ENCODE results near the gene TSHZ1. TPM values are rescaled to one million over a fixed set of nuclear protein-coding genes. Genes with fewer than 3 reads are reported as not detected.

Gene TSHZ1
- total and polyA plus RNA-seq, 2 of the 8 experiments (the other 6 are each of a cell fraction or from before 2014, with no cell fraction given), result 0.03 to 0.32 TPM

DNA sequence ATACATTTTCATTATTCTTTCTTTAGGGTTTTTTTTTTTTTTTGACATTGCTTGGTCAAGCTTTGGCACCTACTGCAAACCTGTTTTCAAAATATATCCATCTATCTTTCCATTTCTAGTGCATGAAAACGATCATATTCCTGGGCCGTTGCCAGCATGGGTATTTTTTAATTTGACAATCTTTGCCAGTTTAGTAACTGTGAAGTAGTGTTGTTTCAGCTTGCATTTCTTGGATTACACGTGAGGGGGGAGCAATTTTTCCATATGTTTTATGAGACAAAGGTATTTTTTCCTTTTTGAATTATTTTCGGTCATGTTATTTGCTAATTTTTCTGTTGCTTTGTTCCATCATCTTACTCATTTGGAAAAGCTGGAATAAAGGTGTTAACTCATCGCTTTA is 40.9 kb downstream of the TSHZ1 start (continued):
- no peak for TF ChIP-seq HDAC2 (IDR thresholded peaks at IDR 0.05; ENCODE audit: borderline replicate concordance in 1 of 2, low read depth in 2 of 2, low read length in 2 of 2)
